Activated B cell treated with CpG ODN at 0.5 μM for 24 hours (primary cell): ENCODE results near the gene IL17A. TPM values are rescaled to one million over a fixed set of nuclear protein-coding genes. Genes with fewer than 3 reads are reported as not detected.

Source experiments
- ATAC-seq: fragments of 200-7000 bp; cut with Tn5 transposase; one replicate; pipeline ENCODE4 v1.10.0; 2021; ENCODE audit warnings: low read depth, mild to moderate bottlenecking, moderate library complexity
- CTCF ChIA-PET: fragments of 350-600 bp; sonication (Branson Sonifier 250); formaldehyde crosslinking; loops from one replicate; lab custom pipeline; 2021; ENCODE audit warnings: antibody characterized with exemption; lab: Charles Lee
- POLR2A ChIA-PET: fragments of 350-600 bp; sonication (Branson Sonifier 250); formaldehyde crosslinking; loops from one replicate; lab custom pipeline; 2021; ENCODE audit warnings: antibody characterized with exemption; lab: Charles Lee
- DNase-seq: peaks from one replicate; pipeline ENCODE4 v3.0.0; 2022
- H3K27ac Mint-ChIP-seq: one replicate; pipeline ENCODE4 v1.8.0; 2020; ENCODE audit warnings: mixed read lengths
- H3K27me3 Mint-ChIP-seq: one replicate; pipeline ENCODE4 v1.8.0; 2021; ENCODE audit warnings: mixed read lengths
- H3K36me3 Mint-ChIP-seq: one replicate; pipeline ENCODE4 v1.8.0; 2021; ENCODE audit warnings: low read depth, mixed read lengths
- H3K4me1 Mint-ChIP-seq: one replicate; pipeline ENCODE4 v1.8.0; 2021; ENCODE audit warnings: mixed read lengths
- H3K4me3 Mint-ChIP-seq: one replicate; pipeline ENCODE4 v1.8.0; 2020; ENCODE audit warnings: mild to moderate bottlenecking, mixed read lengths
- H3K9me3 Mint-ChIP-seq: one replicate; pipeline ENCODE4 v1.8.0; 2020; ENCODE audit warnings: mixed read lengths
- intact Hi-C: fragments of 100-400 bp; cut with micrococcal nuclease; formaldehyde crosslinking; loops from one replicate; pipeline ENCODE4 v1.15.1; 2024
- total RNA-seq: library from RNA; stranded (reverse); gene quantifications from 2 replicates; pipeline ENCODE4 v1.2.3, GENCODE V29; 2022
- TF ChIP-seq, protein P1 (sequence below): fragments of 200-600 bp; IDR thresholded peaks from one replicate; pipeline ENCODE4 v1.8.0; 2022; ENCODE audit warnings: antibody characterized with exemption, mild to moderate bottlenecking

IL17A gene
- total RNA-seq, 1 donor from 2014 or later = not detected

GRCh38 chr6:52213127-52213526 lies 27.0 kb downstream of the IL17A start:
- Mint-ChIP-seq H3K4me1 (no peaks in the 10 kb centered on the region), H3K9me3 (no peaks in the 10 kb centered on the region), H3K36me3 (no peaks in the 10 kb centered on the region), H3K4me3 (no peak overlapping the region), H3K27ac (no peak overlapping the region), H3K27me3 (peaks cover 2% of the 10 kb centered on the region)
- DNase-seq (no peak), ATAC-seq (no peak)
- intact Hi-C loops = no loop called here
- TF ChIP-seq, protein P1, sequence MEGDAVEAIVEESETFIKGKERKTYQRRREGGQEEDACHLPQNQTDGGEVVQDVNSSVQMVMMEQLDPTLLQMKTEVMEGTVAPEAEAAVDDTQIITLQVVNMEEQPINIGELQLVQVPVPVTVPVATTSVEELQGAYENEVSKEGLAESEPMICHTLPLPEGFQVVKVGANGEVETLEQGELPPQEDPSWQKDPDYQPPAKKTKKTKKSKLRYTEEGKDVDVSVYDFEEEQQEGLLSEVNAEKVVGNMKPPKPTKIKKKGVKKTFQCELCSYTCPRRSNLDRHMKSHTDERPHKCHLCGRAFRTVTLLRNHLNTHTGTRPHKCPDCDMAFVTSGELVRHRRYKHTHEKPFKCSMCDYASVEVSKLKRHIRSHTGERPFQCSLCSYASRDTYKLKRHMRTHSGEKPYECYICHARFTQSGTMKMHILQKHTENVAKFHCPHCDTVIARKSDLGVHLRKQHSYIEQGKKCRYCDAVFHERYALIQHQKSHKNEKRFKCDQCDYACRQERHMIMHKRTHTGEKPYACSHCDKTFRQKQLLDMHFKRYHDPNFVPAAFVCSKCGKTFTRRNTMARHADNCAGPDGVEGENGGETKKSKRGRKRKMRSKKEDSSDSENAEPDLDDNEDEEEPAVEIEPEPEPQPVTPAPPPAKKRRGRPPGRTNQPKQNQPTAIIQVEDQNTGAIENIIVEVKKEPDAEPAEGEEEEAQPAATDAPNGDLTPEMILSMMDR = no peak
- ChIA-PET CTCF (no interaction called here), POLR2A (no interaction called here)

DNA sequence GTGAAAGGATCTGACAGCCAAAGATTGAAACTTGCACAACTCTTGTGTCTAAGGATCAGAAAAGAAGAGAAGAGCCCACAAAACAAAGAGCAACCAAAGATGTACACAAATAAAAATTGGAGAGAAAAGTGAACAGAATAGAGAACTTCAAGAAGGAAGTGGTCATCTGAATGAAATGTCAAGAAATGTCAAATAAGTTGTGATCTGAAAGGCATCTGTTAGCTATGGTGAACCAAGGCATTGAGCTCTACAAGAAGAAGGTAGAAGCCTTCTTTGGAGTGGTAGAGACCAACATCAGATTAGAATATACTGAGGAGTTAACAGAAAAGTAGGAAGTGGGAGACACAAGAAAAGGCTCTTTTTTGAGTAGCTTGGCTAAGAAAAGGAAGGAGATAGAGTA lies 29.6 kb downstream of the IL17A start:
- Mint-ChIP-seq H3K4me1 (no peaks in the 10 kb centered on the region), H3K4me3 (no peak overlapping the region), H3K36me3 (no peaks in the 10 kb centered on the region), H3K27ac (no peak overlapping the region), H3K27me3 (peaks cover 2% of the 10 kb centered on the region), H3K9me3 (no peaks in the 10 kb centered on the region)
- CTCF ChIA-PET = no interaction called here
- POLR2A ChIA-PET = no interaction called here
- TF ChIP-seq, protein P1 = no peak
- intact Hi-C loops = no loop called here
- no peak for DNase-seq
- ATAC-seq = no peak

GRCh38 chr6:52216932-52217575 lies 30.9 kb downstream of the IL17A start:
- Mint-ChIP-seq H3K9me3 (no peaks in the 10 kb centered on the region), H3K36me3 (no peaks in the 10 kb centered on the region), H3K27me3 (peaks cover 2% of the 10 kb centered on the region), H3K4me3 (no peak overlapping the region), H3K4me1 (no peaks in the 10 kb centered on the region), H3K27ac (no peak overlapping the region)
- TF ChIP-seq, protein P1 = no peak
- DNase-seq (no peak), ATAC-seq (no peak)
- CTCF ChIA-PET = no interaction called here
- POLR2A ChIA-PET = no interaction called here
- intact Hi-C loops = no loop called here

- Mint-ChIP-seq H3K36me3 (no peaks in the 10 kb centered on the region), H3K4me1 (no peaks in the 10 kb centered on the region), H3K4me3 (no peak overlapping the region), H3K27me3 (peaks cover 1% of the 10 kb centered on the region), H3K27ac (no peak overlapping the region), H3K9me3 (no peaks in the 10 kb centered on the region)
- ChIA-PET POLR2A (no interaction called here), CTCF (no interaction called here)
- TF ChIP-seq, protein P1 = no peak
- ATAC-seq (no peak), DNase-seq (no peak)
- intact Hi-C loops = no loop called here
Measured at GRCh38 chr6:52217761-52218160, 31.6 kb downstream of the IL17A start.

- Mint-ChIP-seq H3K4me3 (no peak overlapping the region), H3K36me3 (no peaks in the 10 kb centered on the region), H3K4me1 (no peaks in the 10 kb centered on the region), H3K27me3 (peaks cover 2% of the 10 kb centered on the region), H3K27ac (no peak overlapping the region), H3K9me3 (no peaks in the 10 kb centered on the region)
- ATAC-seq = no peak
- POLR2A ChIA-PET = no interaction called here
- intact Hi-C loops = no loop called here
- CTCF ChIA-PET = no interaction called here
- DNase-seq = no peak
- TF ChIP-seq, protein P1 = no peak
Measured at GRCh38 chr6:52221302-52221701, 35.1 kb downstream of the IL17A start.
